Measurements from ENCODE around the gene MARCHF9.
A peak's percentile ranks its signal among the peaks of the same experiment; 100 is the strongest.

The MARCHF9 gene

GRCh38 chr12:57724936-57725740 is 29.8 kb upstream of the MARCHF9 start:
- DNase-seq, result peak; percentile 45

- peak; percentile 47 for DNase-seq
Observed at GRCh38 chr12:57725851-57726150, 29.1 kb upstream of the MARCHF9 start.

GRCh38 chr12:57726151-57726883 is 28.6 kb upstream of the MARCHF9 start:
- DNase-seq, result peak; percentile 59

GRCh38 chr12:57726884-57727757 is 27.8 kb upstream of the MARCHF9 start:
- DNase-seq, result peak; percentile 51

GRCh38 chr12:57727758-57728395 is 27.0 kb upstream of the MARCHF9 start:
- peak; percentile 35 for DNase-seq

GRCh38 chr12:57729321-57729844 is 25.5 kb upstream of the MARCHF9 start:
- DNase-seq, result no peak

- no peak for DNase-seq
Observed at GRCh38 chr12:57730336-57731067, 24.4 kb upstream of the MARCHF9 start.

GRCh38 chr12:57731411-57732080 is 23.4 kb upstream of the MARCHF9 start:
- no peak for DNase-seq

- no peak for DNase-seq
Observed at GRCh38 chr12:57732270-57732669, 22.6 kb upstream of the MARCHF9 start.

- no peak for DNase-seq
Observed at GRCh38 chr12:57732726-57733593, 21.9 kb upstream of the MARCHF9 start.

- no peak for DNase-seq
Observed at GRCh38 chr12:57733928-57734327, 21.0 kb upstream of the MARCHF9 start.

GRCh38 chr12:57734591-57734990 is 20.3 kb upstream of the MARCHF9 start:
- no peak for DNase-seq

- no peak for DNase-seq
Observed at GRCh38 chr12:57735198-57735855, 19.6 kb upstream of the MARCHF9 start.

GRCh38 chr12:57735952-57736740 is 18.8 kb upstream of the MARCHF9 start:
- no peak for DNase-seq

- DNase-seq, result no peak
Observed at GRCh38 chr12:57736741-57737466, 18.0 kb upstream of the MARCHF9 start.

GRCh38 chr12:57737467-57738460 is 17.1 kb upstream of the MARCHF9 start:
- DNase-seq, result no peak

Data from activated CD8-positive, alpha-beta memory T cell treated with anti-CD3 and anti-CD28 coated beads for 24 hours (primary cell).